Head of caudate nucleus (tissue), 42 donors: ENCODE data around the gene GRB10.

Experiments
- DNase-seq, 42 donors: peaks; one replicate each; pipeline versions ENCODE4 v3.0.0 to v3.0.0-alpha.2; 2020 to 2021; ENCODE audit warnings: mixed read lengths in 7 of 42
- intact Hi-C: fragments of 100-400 bp; cut with DNase I; formaldehyde crosslinking; loops from one replicate; pipeline ENCODE4 v1.15.0; 2022

The GRB10 gene

DNA sequence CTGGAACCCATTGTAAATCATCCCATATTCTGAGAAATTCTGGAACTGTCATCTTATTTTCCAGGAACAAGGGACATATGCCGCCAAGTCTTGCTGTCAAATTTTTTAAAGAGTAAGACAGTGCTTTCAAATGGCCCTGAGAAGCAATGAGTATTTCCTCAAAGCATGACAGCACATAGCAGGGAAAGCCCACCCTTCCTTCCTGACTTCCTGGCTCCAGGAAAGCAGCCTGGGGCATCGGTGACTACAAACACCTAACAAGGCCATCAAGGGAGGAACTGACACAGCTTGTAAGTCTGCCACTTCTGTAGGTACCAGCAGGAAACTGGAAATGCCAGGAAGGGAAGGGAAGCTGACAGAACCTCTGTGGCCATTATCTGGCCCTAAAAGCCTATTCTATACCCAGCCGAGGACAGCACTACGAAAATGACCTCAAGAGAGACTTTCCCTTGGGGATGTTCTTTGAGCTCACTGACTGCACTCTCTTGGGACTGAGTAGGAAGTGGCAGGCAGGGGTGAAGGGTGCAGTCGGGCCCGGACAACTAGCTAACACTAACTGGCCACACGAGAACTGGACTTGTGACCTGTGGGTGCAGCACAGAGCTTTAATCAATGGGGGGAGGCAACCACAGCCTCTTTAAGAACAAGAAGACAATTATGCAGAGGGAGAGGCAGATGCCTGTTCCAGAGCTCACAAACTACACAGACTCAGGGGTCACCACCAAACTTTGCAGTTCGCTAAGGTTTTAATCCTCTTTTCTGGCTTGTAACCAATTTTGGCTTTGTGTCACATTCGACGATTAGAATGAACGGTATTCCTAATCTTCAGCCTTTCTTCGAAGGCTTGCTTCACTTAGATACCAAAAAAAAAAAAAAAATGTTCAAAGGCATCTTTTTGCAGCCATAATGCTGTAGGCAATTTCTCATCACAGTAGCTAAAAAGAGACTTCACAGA lies 52.0 kb downstream of the GRB10 start:
- peak in 2 of 42 donors; percentile 14 to 50 for DNase-seq
- intact Hi-C loops, result no loop called here

DNA sequence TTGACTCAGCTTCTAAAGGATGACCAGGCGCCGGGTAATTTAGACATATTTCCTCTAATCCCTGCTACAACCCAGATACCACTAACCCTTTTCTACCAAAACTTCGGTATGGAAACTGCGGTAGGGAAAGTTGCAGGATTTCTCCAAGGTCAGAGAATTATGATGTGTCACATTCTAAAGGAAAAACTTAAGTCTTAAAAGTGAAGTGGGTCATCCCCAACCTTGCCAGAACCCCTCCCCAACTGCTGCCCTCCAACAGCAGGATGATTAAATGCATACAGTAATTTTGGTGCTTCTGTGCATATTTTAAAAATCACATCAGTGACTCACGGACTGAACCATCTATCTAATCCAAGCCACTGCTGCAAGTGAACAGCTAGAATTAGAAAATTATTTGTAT lies 52.7 kb downstream of the GRB10 start:
- intact Hi-C loops, result no loop called here
- peak in 1 of 42 donors; percentile 27 for DNase-seq

DNA sequence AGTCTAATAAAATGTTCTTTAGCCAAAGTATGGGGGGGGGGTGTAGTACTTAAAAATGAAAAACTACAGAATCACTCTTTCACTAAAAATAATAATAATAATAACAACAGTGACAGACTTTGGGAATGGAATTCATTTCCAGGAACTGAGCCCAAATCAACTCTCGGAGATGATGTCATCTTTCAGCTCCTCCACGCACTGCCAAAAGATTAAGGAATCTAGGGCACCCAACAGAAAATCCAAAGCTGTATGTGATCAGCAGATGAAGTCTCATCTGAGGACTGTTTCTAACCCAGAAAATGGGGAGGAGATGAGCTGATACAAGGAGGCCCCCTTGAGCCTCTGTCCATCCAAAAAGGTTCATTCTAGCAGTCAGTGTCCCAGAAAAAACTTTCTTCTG lies 54.5 kb downstream of the GRB10 start:
- DNase-seq, result peak in 3 of 42 donors; percentile 19 to 42 (median 26)
- intact Hi-C loops, result no loop called here

DNA sequence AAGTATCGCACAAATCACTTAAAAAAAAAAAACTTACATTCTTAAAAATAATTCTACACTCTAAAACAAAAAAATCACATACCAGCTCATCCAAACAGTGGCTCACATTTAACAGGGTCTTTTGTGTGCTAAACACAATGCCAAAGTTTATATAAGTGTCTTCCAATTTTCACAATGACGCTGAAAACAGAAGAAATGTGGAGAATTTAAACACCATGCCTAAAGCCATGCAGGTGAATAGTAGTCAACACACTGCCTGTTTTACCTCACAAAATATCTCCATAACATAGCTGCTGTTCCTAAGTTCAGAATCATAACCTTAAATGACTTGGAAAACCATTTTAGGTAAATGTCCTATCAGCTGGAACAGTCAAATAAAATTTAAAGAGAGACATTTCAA lies 55.0 kb downstream of the GRB10 start:
- intact Hi-C loops, result no loop called here

DNA sequence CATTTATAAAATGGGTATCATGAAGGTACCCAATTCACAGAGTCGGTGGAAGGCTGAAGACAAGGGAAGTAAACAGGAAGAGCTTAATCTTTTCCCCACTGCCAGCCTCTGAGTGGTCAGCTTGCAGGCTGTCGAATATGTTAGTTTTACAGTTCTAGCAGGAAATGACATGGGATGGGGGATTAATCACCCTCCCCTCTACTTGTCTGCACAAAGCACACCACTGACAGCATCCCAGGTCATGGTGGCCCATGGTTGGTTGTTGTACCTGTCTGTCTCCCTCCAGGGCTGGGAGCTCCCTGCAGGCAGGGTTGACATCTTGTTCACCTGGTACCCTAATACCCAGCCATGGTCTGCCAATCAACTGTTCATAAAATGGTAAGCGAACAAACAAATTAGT lies 55.6 kb downstream of the GRB10 start:
- intact Hi-C loops, result no loop called here

More for the DNA sequence above, 55.0 kb downstream of the GRB10 start:
- no peak for DNase-seq

DNA sequence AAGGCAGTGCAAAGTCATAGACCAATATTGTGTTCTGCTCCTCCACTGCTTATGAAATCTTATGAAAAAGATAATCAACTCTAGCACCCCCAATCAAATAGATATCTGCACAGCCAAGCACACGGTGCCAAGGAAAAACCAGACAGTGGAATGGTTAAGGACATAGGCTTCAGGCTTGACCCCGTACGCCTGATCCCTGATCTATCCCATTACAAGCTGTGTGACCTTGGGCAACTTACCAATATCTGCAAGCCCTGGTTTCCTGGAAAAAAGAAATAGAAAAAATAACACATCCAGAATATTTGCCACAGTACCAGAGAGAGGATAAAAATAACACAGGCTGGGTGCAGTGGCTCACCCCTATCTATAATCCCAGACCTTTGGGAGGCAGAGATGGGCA lies 56.9 kb downstream of the GRB10 start:
- intact Hi-C loops, result no loop called here
- no peak for DNase-seq

More for the DNA sequence above, 55.6 kb downstream of the GRB10 start:
- DNase-seq, result peak in 1 of 42 donors; percentile 35

DNA sequence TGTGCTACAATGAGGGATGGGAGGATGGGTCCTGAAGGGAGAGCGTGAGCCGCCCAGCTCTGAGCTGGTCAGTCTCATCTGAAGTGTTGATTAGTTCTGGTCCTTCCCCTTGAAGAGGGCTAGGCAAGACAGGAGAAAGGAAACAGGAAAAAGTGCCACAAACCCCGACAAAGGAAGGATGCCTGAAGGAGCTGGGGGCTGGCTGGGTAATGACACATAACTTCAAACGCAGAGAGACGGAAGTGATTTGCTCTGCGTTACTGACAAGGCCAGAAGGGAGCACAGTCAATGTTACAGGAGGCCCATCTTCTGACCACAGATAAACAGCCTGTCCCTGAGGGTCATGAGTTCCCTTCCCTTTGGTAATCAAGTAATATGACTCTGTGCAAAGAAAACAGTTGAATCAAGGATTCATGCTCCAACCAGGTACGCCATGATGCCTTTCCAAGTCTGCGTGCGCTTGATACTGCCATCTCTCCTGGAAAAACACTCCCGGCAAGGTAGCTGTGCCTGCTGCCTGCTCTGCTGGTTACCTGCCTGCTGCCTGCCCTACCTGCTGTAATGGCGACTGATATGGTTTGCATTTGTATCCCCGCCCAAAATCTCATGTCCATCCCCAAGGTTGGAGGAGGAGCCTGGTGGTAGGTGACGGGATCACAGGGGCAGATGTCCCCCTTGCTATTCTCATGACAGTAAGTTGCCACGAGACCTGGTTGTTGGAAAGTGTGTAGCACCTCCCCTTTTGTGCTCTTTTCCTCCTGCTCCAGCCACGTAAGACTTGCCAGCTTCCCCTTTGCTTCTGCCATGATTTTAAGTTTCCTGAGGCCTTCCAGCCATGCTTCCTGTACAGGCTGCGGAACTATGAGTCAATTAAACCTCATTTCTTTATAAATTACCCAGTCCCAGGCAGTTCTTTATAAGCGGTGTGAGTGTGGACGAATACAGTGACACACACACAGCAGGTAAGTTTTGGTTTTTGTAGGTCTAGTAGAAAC lies 57.9 kb downstream of the GRB10 start:
- intact Hi-C loops, result no loop called here
- DNase-seq, result peak in 2 of 42 donors; percentile 9 to 35

DNA sequence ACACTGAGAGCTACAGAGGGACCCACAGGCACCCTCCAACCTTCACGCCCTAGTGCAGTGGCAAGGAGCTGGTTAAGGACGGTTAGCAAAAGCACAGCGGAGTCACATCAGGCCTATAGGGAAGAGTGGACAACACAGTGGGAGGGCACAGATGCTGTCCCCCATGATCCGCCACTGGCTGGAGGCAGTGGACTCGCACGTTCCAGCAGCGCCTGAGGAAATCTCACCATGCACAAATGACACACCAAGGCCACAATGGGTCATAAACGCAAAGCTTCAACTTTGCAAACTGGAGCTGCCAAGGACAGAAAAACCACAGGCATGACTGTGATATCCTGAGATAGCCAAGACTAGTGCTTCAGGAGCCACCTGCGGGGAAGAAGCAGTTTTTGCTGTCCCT lies 58.8 kb downstream of the GRB10 start:
- DNase-seq, result peak in 2 of 42 donors; percentile 11 to 36
- intact Hi-C loops, result no loop called here

DNA sequence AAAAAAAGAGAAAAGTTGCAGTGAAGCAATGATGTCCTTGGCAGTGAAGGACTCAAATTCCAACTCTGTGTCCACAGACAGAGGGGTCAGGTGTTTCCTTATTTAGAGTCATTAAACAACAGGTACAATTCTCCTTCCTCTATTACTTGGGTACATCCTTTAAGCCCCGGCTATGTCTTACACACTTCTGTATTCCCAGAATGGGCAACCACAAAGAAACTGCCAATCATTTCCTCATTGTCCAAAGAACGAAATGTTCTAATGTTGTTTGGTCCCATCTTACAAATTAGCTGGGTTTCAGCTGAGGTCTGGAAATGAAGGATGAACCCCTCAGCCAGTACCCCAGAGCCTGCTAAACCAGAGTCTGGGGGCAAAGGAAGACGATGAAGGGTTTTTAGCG lies 59.5 kb downstream of the GRB10 start:
- DNase-seq, result no peak
- intact Hi-C loops, result no loop called here

DNA sequence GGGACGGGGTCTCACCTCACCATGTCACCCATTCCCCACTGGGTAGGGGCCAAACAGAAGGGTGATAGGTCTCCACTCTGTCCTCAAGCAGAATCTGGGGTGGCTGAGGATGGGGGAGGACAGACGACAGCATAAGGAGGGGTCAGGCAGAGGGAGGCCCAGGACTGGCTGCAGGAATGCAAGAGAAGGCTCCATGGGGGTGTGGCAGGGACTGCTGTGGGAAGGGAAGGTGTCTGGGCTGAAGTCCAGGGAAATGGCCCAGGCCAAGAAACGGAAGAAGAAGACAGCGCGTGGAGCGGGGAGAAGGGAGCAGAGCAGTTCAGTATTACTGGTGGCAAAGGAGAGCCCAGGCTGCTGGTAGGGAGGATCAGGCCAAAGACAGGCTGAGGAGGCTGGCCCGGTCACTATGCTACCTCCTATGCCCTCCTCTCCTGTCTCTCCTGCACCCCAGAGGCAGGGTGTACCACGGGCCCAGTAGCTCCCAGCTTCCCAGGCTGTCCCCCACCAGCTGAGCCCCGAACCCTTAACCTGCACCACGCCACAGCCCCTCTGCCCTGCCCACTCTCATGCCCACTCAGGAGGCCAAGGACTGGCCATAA lies 60.9 kb downstream of the GRB10 start:
- intact Hi-C loops, result no loop called here

DNA sequence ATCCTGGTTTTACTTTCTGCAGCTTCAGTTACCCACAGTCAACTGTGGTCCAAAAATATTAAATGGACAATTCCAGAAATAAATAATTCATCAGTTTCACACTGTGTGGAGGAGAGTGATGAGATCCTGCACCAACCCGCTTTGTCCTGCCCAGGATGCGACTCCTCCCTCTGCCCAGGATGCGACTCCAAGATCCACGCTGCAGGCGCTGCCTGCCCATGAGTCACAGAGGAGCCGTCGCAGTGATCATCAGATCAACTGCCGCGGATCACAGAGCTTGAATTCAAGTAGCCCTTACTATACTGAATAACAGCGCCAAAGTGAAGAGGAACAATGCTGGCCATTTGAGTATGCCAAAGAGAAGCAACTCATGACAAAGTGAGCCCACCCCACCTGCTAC lies 61.5 kb downstream of the GRB10 start:
- intact Hi-C loops, result no loop called here
- peak in 7 of 42 donors; percentile 22 to 65 (median 42) for DNase-seq

More for the DNA sequence above, 60.9 kb downstream of the GRB10 start:
- DNase-seq, result peak in 2 of 42 donors; percentile 11 to 40

DNA sequence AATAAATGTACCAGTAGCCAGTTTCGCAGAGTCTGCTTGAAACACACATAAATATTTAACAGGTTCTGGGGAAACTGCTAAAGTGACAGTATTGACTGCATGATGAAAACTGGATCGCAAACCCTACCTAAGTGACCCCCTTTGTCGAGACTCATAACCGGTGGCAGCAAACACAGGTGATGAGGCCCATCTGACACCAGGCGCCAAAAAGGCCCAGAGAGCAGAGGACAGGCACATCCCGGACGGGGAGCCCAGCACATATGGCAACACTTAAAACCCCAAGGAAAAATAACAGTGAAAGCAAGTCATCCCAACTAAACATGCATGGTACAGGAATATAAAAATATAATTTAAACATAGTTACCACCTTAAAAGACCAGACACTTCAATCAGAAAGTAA lies 62.4 kb downstream of the GRB10 start:
- peak in 2 of 42 donors; percentile 12 to 36 for DNase-seq
- intact Hi-C loops, result no loop called here

DNA sequence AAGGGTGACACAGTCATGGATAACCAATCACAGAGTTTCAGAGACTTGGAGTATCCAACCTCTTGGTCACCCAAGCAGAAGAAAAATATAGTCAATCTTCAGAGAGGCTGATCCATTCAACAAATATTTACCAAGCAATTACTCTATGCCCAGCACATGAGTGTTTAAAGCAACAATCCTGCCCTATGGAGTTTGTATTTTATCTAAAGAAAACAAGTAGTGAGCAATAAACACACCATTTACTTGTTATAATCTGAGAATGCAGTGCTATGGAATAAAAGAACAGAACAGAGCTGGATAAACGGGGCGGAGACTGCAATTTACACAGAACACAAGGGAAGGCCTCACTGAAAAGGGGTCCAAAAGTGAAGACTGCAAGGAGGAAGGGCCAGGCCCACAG lies 63.8 kb downstream of the GRB10 start:
- intact Hi-C loops, result no loop called here
- DNase-seq, result no peak

DNA sequence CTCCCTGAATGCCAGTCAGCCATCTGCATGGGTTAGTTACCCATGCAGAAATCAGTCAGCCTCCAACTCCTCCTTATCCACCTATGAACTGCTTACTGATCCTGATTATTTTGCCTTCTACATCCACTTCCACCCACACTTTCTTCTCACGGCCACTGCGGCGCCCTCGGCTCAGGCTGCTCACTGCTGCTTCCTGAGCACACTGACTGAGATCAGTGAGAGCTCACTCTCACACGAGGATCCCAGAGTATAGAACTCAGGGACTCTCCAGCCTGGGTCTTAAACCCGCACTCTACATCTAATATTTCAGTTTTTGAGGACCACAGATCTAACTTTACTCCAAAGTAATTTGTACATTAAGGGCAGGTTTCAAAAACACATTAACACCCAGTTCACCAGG lies 64.4 kb downstream of the GRB10 start:
- DNase-seq, result peak in 1 of 42 donors; percentile 37
- intact Hi-C loops, result no loop called here

DNA sequence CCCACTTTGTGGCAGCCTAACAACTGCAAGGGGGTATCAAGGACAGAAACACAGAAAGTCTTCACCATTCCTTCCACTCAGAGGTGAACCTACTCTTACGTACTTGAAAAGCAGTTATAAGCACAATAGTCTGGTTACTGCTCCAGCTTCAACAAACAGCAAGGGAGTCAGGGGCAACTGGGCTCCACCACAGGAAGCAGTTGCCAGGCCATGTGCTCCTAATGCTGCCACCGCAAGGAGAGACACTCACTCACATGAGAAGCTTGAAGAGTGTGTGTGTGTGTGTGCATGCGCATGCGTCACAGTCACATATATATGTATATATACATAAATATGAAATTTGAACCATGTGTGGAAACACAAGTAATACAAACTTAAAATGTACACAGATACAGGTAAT lies 65.5 kb downstream of the GRB10 start:
- intact Hi-C loops, result no loop called here
- DNase-seq, result peak in 1 of 42 donors; percentile 31

DNA sequence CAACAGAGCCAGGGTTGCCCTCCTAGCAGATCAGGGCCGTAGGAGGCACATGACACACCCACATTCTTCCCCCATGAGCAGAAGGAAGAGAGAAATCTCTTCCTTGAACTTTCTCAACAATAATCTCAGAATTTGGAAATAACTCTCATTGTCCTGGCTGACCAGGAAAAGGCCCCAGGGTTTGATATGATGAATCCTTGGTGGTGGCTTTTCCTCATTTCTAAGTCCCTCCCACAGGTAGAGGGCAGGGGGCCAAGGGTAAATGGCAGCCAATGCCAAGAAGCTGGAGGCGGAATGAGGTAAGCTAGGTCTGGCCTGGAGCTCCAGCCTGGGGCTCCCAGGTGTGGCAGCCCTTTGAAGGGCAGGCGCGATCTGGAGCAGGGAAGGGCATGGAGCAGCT lies 67.8 kb downstream of the GRB10 start:
- no peak for DNase-seq
- intact Hi-C loops, result no loop called here

DNA sequence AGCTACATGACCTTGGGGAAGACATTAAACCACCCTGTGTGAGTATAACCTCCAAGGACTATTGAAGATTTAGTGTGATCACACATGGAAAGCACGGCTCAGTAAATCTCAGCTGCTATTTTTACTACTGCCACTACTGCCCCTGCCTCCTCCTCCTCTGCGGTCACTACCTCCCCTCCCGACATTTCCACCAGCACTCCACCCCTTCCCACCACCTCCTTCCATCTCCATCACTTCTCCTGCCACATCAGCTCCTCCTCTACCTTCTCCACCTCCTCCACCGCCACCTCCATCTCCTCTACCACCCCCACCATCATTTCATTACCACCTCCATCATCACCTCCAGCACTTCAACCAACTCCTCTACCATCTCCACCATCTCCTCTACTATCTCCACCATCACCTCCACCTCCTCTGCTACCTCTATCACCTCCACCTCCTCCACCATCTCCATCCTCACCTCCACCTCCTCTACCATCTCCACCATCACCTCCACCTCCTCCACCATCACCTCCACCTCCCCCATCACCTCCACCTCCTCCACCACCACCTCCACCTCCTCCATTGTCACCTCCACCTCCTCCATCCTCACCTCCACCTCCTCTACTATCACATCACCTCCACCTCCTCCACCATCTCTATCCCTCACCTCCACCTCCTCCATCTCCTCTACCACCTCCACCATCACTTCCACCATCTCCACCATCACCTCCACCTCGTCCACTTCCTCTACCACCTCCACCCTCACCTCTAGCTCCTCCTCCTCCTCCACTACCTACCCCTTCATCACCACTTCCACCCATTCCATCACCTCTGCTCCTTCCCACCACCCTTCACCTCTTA lies 69.4 kb downstream of the GRB10 start:
- intact Hi-C loops, result no loop called here
- DNase-seq, result peak in 2 of 42 donors; percentile 13 to 37
